NCI-H524 treated with DMSO at 0.1 percent for 48 hours (cell line): ENCODE results near the gene MYBPC1.
"Not testable (repeated sequence)": the region's sequence is repeated elsewhere in the genome, so short reads cannot be mapped to it uniquely, and the experiment has no call there.

ENCODE experiments used
- DNase-seq: peaks from one replicate; lab custom pipeline; 2025; lab: John Stamatoyannopoulos, UW

MYBPC1 gene

GRCh38 chr12:101734482-101734881 is 139.7 kb downstream of the MYBPC1 start:
- not testable (repeated sequence) for DNase-seq
